ENCODE data around the gene CHDH. TPM values are rescaled to one million over a fixed set of nuclear protein-coding genes. Genes with fewer than 3 reads are reported as not detected.

CHDH gene
- total and polyA plus RNA-seq, 4 donors: 3.2 to 10.2 (median 6.7) TPM

- H3K4me1 ChIP-seq (ENCODE audit: control insufficient read depth, insufficient read depth, low read length): no peaks in the 10 kb centered on the region
- no peak for DNase-seq (ENCODE audit: low read depth in 4 of 6, low spot score in 6 of 6)
- H3K36me3 ChIP-seq (ENCODE audit: control insufficient read depth, insufficient read depth, low read length): peaks cover 12% of the 10 kb centered on the region
- H3K27ac ChIP-seq (ENCODE audit: low read depth, low read length): no peak overlapping the region
- no peaks in the 10 kb centered on the region for H3K27me3 ChIP-seq (ENCODE audit: control insufficient read depth, insufficient read depth, low read length)
- no peaks in the 10 kb centered on the region for H3K9me3 ChIP-seq (ENCODE audit: control insufficient read depth, insufficient read depth, low read length)
- H3K4me3 ChIP-seq (ENCODE audit: low read depth, low read length): no peak overlapping the region
- 95% methylated on average over 2 of the region's 7 CpGs for WGBS (ENCODE audit: insufficient coverage)
Measured at GRCh38 chr3:53856964-53857363, 10.7 kb upstream of the CHDH start.

GRCh38 chr3:53850895-53851294, 4.7 kb upstream of the CHDH start:
- no peak overlapping the region for H3K4me3 ChIP-seq (ENCODE audit: low read depth, low read length)
- H3K27ac ChIP-seq (ENCODE audit: low read depth, low read length): no peak overlapping the region
- peaks cover 12% of the 10 kb centered on the region for H3K27me3 ChIP-seq (ENCODE audit: control insufficient read depth, insufficient read depth, low read length)
- peaks cover 2% of the 10 kb centered on the region for H3K36me3 ChIP-seq (ENCODE audit: control insufficient read depth, insufficient read depth, low read length)
- 67% methylated on average over 4 of the region's 5 CpGs for WGBS (ENCODE audit: insufficient coverage)
- no peaks in the 10 kb centered on the region for H3K9me3 ChIP-seq (ENCODE audit: control insufficient read depth, insufficient read depth, low read length)
- H3K4me1 ChIP-seq (ENCODE audit: control insufficient read depth, insufficient read depth, low read length): peaks cover 6% of the 10 kb centered on the region
- peak in 2 of 6 donors; percentile 37 to 40 for DNase-seq (ENCODE audit: low read depth in 4 of 6, low spot score in 6 of 6)

GRCh38 chr3:53849916-53850315, 3.7 kb upstream of the CHDH start:
- Histone ChIP-seq H3K4me3 (ENCODE audit: low read depth, low read length) (no peak overlapping the region), H3K27me3 (ENCODE audit: control insufficient read depth, insufficient read depth, low read length) (peaks cover 14% of the 10 kb centered on the region), H3K27ac (ENCODE audit: low read depth, low read length) (no peak overlapping the region), H3K4me1 (ENCODE audit: control insufficient read depth, insufficient read depth, low read length) (peaks cover 15% of the 10 kb centered on the region), H3K9me3 (ENCODE audit: control insufficient read depth, insufficient read depth, low read length) (no peaks in the 10 kb centered on the region), H3K36me3 (ENCODE audit: control insufficient read depth, insufficient read depth, low read length) (peaks cover 2% of the 10 kb centered on the region)
- 100% methylated on average over 2 of the region's 7 CpGs for WGBS (ENCODE audit: insufficient coverage)
- peak in 1 of 6 donors; percentile 14 for DNase-seq (ENCODE audit: low read depth in 4 of 6, low spot score in 6 of 6)

GRCh38 chr3:53846851-53847155, 584 bp upstream of the CHDH start:
- WGBS (ENCODE audit: insufficient coverage): 49% methylated on average over 9 of the region's 10 CpGs
- peak overlapping the region; percentile 46 for H3K4me3 ChIP-seq (ENCODE audit: low read depth, low read length)
- no peak for DNase-seq (ENCODE audit: low read depth in 4 of 6, low spot score in 6 of 6)
- H3K27ac ChIP-seq (ENCODE audit: low read depth, low read length): no peak overlapping the region
- no peaks in the 10 kb centered on the region for H3K36me3 ChIP-seq (ENCODE audit: control insufficient read depth, insufficient read depth, low read length)
- H3K4me1 ChIP-seq (ENCODE audit: control insufficient read depth, insufficient read depth, low read length): peaks cover 43% of the 10 kb centered on the region
- H3K9me3 ChIP-seq (ENCODE audit: control insufficient read depth, insufficient read depth, low read length): no peaks in the 10 kb centered on the region
- H3K27me3 ChIP-seq (ENCODE audit: control insufficient read depth, insufficient read depth, low read length): peaks cover 14% of the 10 kb centered on the region

- Histone ChIP-seq H3K27ac (ENCODE audit: low read depth, low read length) (peak overlapping the region; percentile 65), H3K9me3 (ENCODE audit: control insufficient read depth, insufficient read depth, low read length) (no peaks in the 10 kb centered on the region), H3K27me3 (ENCODE audit: control insufficient read depth, insufficient read depth, low read length) (peaks cover 14% of the 10 kb centered on the region), H3K4me3 (ENCODE audit: low read depth, low read length) (peak overlapping the region; percentile 46), H3K4me1 (ENCODE audit: control insufficient read depth, insufficient read depth, low read length) (peaks cover 47% of the 10 kb centered on the region), H3K36me3 (ENCODE audit: control insufficient read depth, insufficient read depth, low read length) (no peaks in the 10 kb centered on the region)
- DNase-seq (ENCODE audit: low read depth in 4 of 6, low spot score in 6 of 6): no peak
- under 1% methylated on average over 34 of the region's 34 CpGs for WGBS (ENCODE audit: insufficient coverage)
Measured at GRCh38 chr3:53845881-53846133, 412 bp downstream of the CHDH start.

GRCh38 chr3:53845103-53845880, 927 bp downstream of the CHDH start:
- no peaks in the 10 kb centered on the region for H3K9me3 ChIP-seq (ENCODE audit: control insufficient read depth, insufficient read depth, low read length)
- peak overlapping the region; percentile 46 for H3K4me3 ChIP-seq (ENCODE audit: low read depth, low read length)
- DNase-seq (ENCODE audit: low read depth in 4 of 6, low spot score in 6 of 6): peak in 4 of 6 donors; percentile 28 to 75 (median 55)
- 15% methylated on average over 25 of the region's 25 CpGs for WGBS (ENCODE audit: insufficient coverage)
- peaks cover 14% of the 10 kb centered on the region for H3K27me3 ChIP-seq (ENCODE audit: control insufficient read depth, insufficient read depth, low read length)
- H3K4me1 ChIP-seq (ENCODE audit: control insufficient read depth, insufficient read depth, low read length): peaks cover 47% of the 10 kb centered on the region
- no peaks in the 10 kb centered on the region for H3K36me3 ChIP-seq (ENCODE audit: control insufficient read depth, insufficient read depth, low read length)
- H3K27ac ChIP-seq (ENCODE audit: low read depth, low read length): peak overlapping the region; percentile 65

- H3K27me3 ChIP-seq (ENCODE audit: control insufficient read depth, insufficient read depth, low read length): peaks cover 14% of the 10 kb centered on the region
- no peak overlapping the region for H3K27ac ChIP-seq (ENCODE audit: low read depth, low read length)
- DNase-seq (ENCODE audit: low read depth in 4 of 6, low spot score in 6 of 6): peak in 1 of 6 donors; percentile 20
- peaks cover 47% of the 10 kb centered on the region for H3K4me1 ChIP-seq (ENCODE audit: control insufficient read depth, insufficient read depth, low read length)
- WGBS (ENCODE audit: insufficient coverage): 53% methylated on average over 6 of the region's 9 CpGs
- H3K9me3 ChIP-seq (ENCODE audit: control insufficient read depth, insufficient read depth, low read length): no peaks in the 10 kb centered on the region
- H3K4me3 ChIP-seq (ENCODE audit: low read depth, low read length): no peak overlapping the region
- H3K36me3 ChIP-seq (ENCODE audit: control insufficient read depth, insufficient read depth, low read length): no peaks in the 10 kb centered on the region
Measured at GRCh38 chr3:53844262-53845102, 1.7 kb downstream of the CHDH start.

- 66% methylated on average over 7 of the region's 10 CpGs for WGBS (ENCODE audit: insufficient coverage)
- no peak overlapping the region for H3K4me3 ChIP-seq (ENCODE audit: low read depth, low read length)
- H3K9me3 ChIP-seq (ENCODE audit: control insufficient read depth, insufficient read depth, low read length): no peaks in the 10 kb centered on the region
- peak in 2 of 6 donors; percentile 25 to 38 for DNase-seq (ENCODE audit: low read depth in 4 of 6, low spot score in 6 of 6)
- peaks cover 47% of the 10 kb centered on the region for H3K4me1 ChIP-seq (ENCODE audit: control insufficient read depth, insufficient read depth, low read length)
- H3K27ac ChIP-seq (ENCODE audit: low read depth, low read length): peak overlapping the region; percentile 33
- H3K36me3 ChIP-seq (ENCODE audit: control insufficient read depth, insufficient read depth, low read length): peaks cover under 1% of the 10 kb centered on the region
- H3K27me3 ChIP-seq (ENCODE audit: control insufficient read depth, insufficient read depth, low read length): peaks cover 14% of the 10 kb centered on the region
Measured at GRCh38 chr3:53843195-53844177, 2.7 kb downstream of the CHDH start.

- peak overlapping the region; percentile 33 for H3K27ac ChIP-seq (ENCODE audit: low read depth, low read length)
- peaks cover 47% of the 10 kb centered on the region for H3K4me1 ChIP-seq (ENCODE audit: control insufficient read depth, insufficient read depth, low read length)
- H3K27me3 ChIP-seq (ENCODE audit: control insufficient read depth, insufficient read depth, low read length): peaks cover 11% of the 10 kb centered on the region
- H3K4me3 ChIP-seq (ENCODE audit: low read depth, low read length): no peak overlapping the region
- H3K36me3 ChIP-seq (ENCODE audit: control insufficient read depth, insufficient read depth, low read length): peaks cover 8% of the 10 kb centered on the region
- DNase-seq (ENCODE audit: low read depth in 4 of 6, low spot score in 6 of 6): peak in 4 of 6 donors; percentile 30 to 72 (median 61)
- 45% methylated on average over 8 of the region's 12 CpGs for WGBS (ENCODE audit: insufficient coverage)
- no peaks in the 10 kb centered on the region for H3K9me3 ChIP-seq (ENCODE audit: control insufficient read depth, insufficient read depth, low read length)
Measured at GRCh38 chr3:53842436-53843194, 3.6 kb downstream of the CHDH start.
